GM21825 (cell line): Measurements from ENCODE around the gene GORASP1.
A peak's percentile ranks its signal among the peaks of the same experiment; 100 is the strongest.

ENCODE experiments used
- ATAC-seq: cut with Tn5 transposase; IDR thresholded peaks from one replicate; pipeline ENCODE4 v1.9.1; 2021; ENCODE audit warnings: mild to moderate bottlenecking, moderate library complexity; ENCODE audit not compliant: unreplicated experiment

GORASP1 gene

GRCh38 chr3:39103791-39104552 lies 3.5 kb downstream of the GORASP1 start:
- no peak for ATAC-seq

- no peak for ATAC-seq
Measured at GRCh38 chr3:39103324-39103693, 4.1 kb downstream of the GORASP1 start.

- ATAC-seq: no peak
Measured at GRCh38 chr3:39102504-39103323, 4.7 kb downstream of the GORASP1 start.

- peak; percentile 48 for ATAC-seq
Measured at GRCh38 chr3:39101022-39101689, 6.3 kb downstream of the GORASP1 start.

GRCh38 chr3:39100500-39100886 lies 6.9 kb downstream of the GORASP1 start:
- ATAC-seq: no peak

GRCh38 chr3:39099738-39100499 lies 7.5 kb downstream of the GORASP1 start:
- ATAC-seq: no peak

GRCh38 chr3:39099242-39099641 lies 8.2 kb downstream of the GORASP1 start:
- no peak for ATAC-seq

- no peak for ATAC-seq
Measured at GRCh38 chr3:39098473-39099000, 8.9 kb downstream of the GORASP1 start.

GRCh38 chr3:39097716-39098472 lies 9.5 kb downstream of the GORASP1 start:
- ATAC-seq: no peak

GRCh38 chr3:39096775-39097174 lies 10.7 kb downstream of the GORASP1 start:
- no peak for ATAC-seq

- no peak for ATAC-seq
Measured at GRCh38 chr3:39095778-39096177, 11.6 kb downstream of the GORASP1 start.

GRCh38 chr3:39094851-39095677 lies 12.4 kb downstream of the GORASP1 start:
- ATAC-seq: no peak

- ATAC-seq: no peak
Measured at GRCh38 chr3:39090922-39091321, 16.5 kb downstream of the GORASP1 start.

- ATAC-seq: no peak
Measured at GRCh38 chr3:39088889-39089288, 18.5 kb downstream of the GORASP1 start.

- no peak for ATAC-seq
Measured at GRCh38 chr3:39088456-39088855, 19.0 kb downstream of the GORASP1 start.

- no peak for ATAC-seq
Measured at GRCh38 chr3:39086144-39086543, 21.3 kb downstream of the GORASP1 start.

GRCh38 chr3:39082666-39083313 lies 24.6 kb downstream of the GORASP1 start:
- ATAC-seq: no peak

GRCh38 chr3:39080026-39080425 lies 27.4 kb downstream of the GORASP1 start:
- no peak for ATAC-seq

GRCh38 chr3:39079530-39079929 lies 27.9 kb downstream of the GORASP1 start:
- ATAC-seq: no peak
